GM19372 (cell line): Measurements from ENCODE around the gene C1R.
"Not testable (repeated sequence)": the region's sequence is repeated elsewhere in the genome, so short reads cannot be mapped to it uniquely, and the experiment has no call there.

ENCODE experiments used
- ATAC-seq: cut with Tn5 transposase; IDR thresholded peaks from one replicate; pipeline ENCODE4 v1.9.1; 2021; ENCODE audit warnings: mild to moderate bottlenecking, low read depth, moderate library complexity; ENCODE audit not compliant: unreplicated experiment

The C1R gene

GRCh38 chr12:7072554-7072953 is 19.7 kb downstream of the C1R start:
- no peak for ATAC-seq

GRCh38 chr12:7072035-7072434 is 20.2 kb downstream of the C1R start:
- ATAC-seq: no peak

GRCh38 chr12:7069386-7069785 is 22.9 kb downstream of the C1R start:
- ATAC-seq: no peak

- no peak for ATAC-seq
These were observed 23.3 kb downstream of the C1R start for GRCh38 chr12:7068994-7069346.

- no peak for ATAC-seq
These were observed 23.8 kb downstream of the C1R start for GRCh38 chr12:7068240-7068993.

- no peak for ATAC-seq
These were observed 25.1 kb downstream of the C1R start for GRCh38 chr12:7067096-7067495.

- ATAC-seq: no peak
These were observed 25.6 kb downstream of the C1R start for GRCh38 chr12:7066596-7066995.

GRCh38 chr12:7065073-7065623 is 27.1 kb downstream of the C1R start:
- ATAC-seq: no peak

- ATAC-seq: no peak
These were observed 27.7 kb downstream of the C1R start for GRCh38 chr12:7064516-7064915.

GRCh38 chr12:7061596-7061995 is 30.6 kb downstream of the C1R start:
- ATAC-seq: no peak

GRCh38 chr12:7061138-7061537 is 31.1 kb downstream of the C1R start:
- no peak for ATAC-seq

GRCh38 chr12:7060353-7060954 is 31.8 kb downstream of the C1R start, which contains the start of gene C1S:
Gene C1S, plus strand, starts transcription at chr12:7060718. Its CDS starts 1,195 bp downstream, at chr12:7061913.
- no peak for ATAC-seq

GRCh38 chr12:7059780-7060179 is 32.5 kb downstream of the C1R start:
- no peak for ATAC-seq

GRCh38 chr12:7058850-7059395 is 33.3 kb downstream of the C1R start:
- no peak for ATAC-seq

GRCh38 chr12:7058163-7058845 is 33.9 kb downstream of the C1R start:
- no peak for ATAC-seq

- not testable (repeated sequence) for ATAC-seq
These were observed 36.5 kb downstream of the C1R start for GRCh38 chr12:7055736-7056135.

GRCh38 chr12:7054925-7055324 is 37.3 kb downstream of the C1R start:
- no peak for ATAC-seq

GRCh38 chr12:7049973-7050372 is 42.3 kb downstream of the C1R start:
- ATAC-seq: not testable (repeated sequence)

GRCh38 chr12:7049445-7049951 is 42.7 kb downstream of the C1R start:
- ATAC-seq: not testable (repeated sequence)

GRCh38 chr12:7047306-7047705 is 44.9 kb downstream of the C1R start:
- no peak for ATAC-seq
